ENCODE measurements around the gene TMEM218.

TMEM218 gene

GRCh38 chr11:125072218-125072960, 39.0 kb downstream of the TMEM218 start:
- no peak overlapping the region for H3K27ac ChIP-seq (ENCODE audit: low read length)
- no peaks in the 10 kb centered on the region for H3K9me3 ChIP-seq (ENCODE audit: insufficient read depth, low read length, severe bottlenecking)
- no peaks in the 10 kb centered on the region for H3K79me2 ChIP-seq (ENCODE audit: insufficient read depth, low read length)
- TF ChIP-seq CTCF (IDR thresholded peaks at IDR 0.05; ENCODE audit: borderline replicate concordance, extremely low read depth, low read length, poor library complexity, severe bottlenecking) (no peak), EZH2 (IDR thresholded peaks at IDR 0.05; ENCODE audit: borderline replicate concordance, low read depth, low read length, severe bottlenecking) (no peak)
- no peaks in the 10 kb centered on the region for H3K4me1 ChIP-seq (ENCODE audit: insufficient read depth, low read length)
- ATAC-seq (ENCODE audit: insufficient read depth, low read depth) (no peak), DNase-seq (no peak)
- no peaks in the 10 kb centered on the region for H3K36me3 ChIP-seq (ENCODE audit: insufficient read depth, low read length)
- H2AFZ ChIP-seq (ENCODE audit: low read depth, low read length) = no peak overlapping the region
- H3K9ac ChIP-seq (ENCODE audit: low read depth, low read length) = no peak overlapping the region
- no peak overlapping the region for H3K4me2 ChIP-seq (ENCODE audit: insufficient read depth, low read length)
- no peaks in the 10 kb centered on the region for H4K20me1 ChIP-seq (ENCODE audit: insufficient read depth, low read length)
- no peak overlapping the region for H3K4me3 ChIP-seq (ENCODE audit: low read depth in 1 of 2, low read length in 2 of 2)
- H3K27me3 ChIP-seq (ENCODE audit: insufficient read depth, low read length, poor library complexity) = no peaks in the 10 kb centered on the region

- no peaks in the 10 kb centered on the region for H3K9me3 ChIP-seq (ENCODE audit: insufficient read depth, low read length, severe bottlenecking)
- no peak overlapping the region for H3K9ac ChIP-seq (ENCODE audit: low read depth, low read length)
- no peak overlapping the region for H3K4me3 ChIP-seq (ENCODE audit: low read depth in 1 of 2, low read length in 2 of 2)
- no peak for ATAC-seq (ENCODE audit: insufficient read depth, low read depth)
- no peaks in the 10 kb centered on the region for H3K36me3 ChIP-seq (ENCODE audit: insufficient read depth, low read length)
- no peak overlapping the region for H3K4me2 ChIP-seq (ENCODE audit: insufficient read depth, low read length)
- H3K4me1 ChIP-seq (ENCODE audit: insufficient read depth, low read length) = no peaks in the 10 kb centered on the region
- no peaks in the 10 kb centered on the region for H3K27me3 ChIP-seq (ENCODE audit: insufficient read depth, low read length, poor library complexity)
- DNase-seq = no peak
- no peaks in the 10 kb centered on the region for H3K79me2 ChIP-seq (ENCODE audit: insufficient read depth, low read length)
- no peak overlapping the region for H2AFZ ChIP-seq (ENCODE audit: low read depth, low read length)
- no peaks in the 10 kb centered on the region for H4K20me1 ChIP-seq (ENCODE audit: insufficient read depth, low read length)
- no peak overlapping the region for H3K27ac ChIP-seq (ENCODE audit: low read length)
- TF ChIP-seq CTCF (IDR thresholded peaks at IDR 0.05; ENCODE audit: borderline replicate concordance, extremely low read depth, low read length, poor library complexity, severe bottlenecking) (no peak), EZH2 (IDR thresholded peaks at IDR 0.05; ENCODE audit: borderline replicate concordance, low read depth, low read length, severe bottlenecking) (no peak)
These were observed 39.6 kb downstream of the TMEM218 start for GRCh38 chr11:125071846-125072217.

GRCh38 chr11:125071435-125071834, 40.0 kb downstream of the TMEM218 start:
- H3K4me1 ChIP-seq (ENCODE audit: insufficient read depth, low read length) = no peaks in the 10 kb centered on the region
- no peaks in the 10 kb centered on the region for H3K9me3 ChIP-seq (ENCODE audit: insufficient read depth, low read length, severe bottlenecking)
- no peak for TF ChIP-seq EZH2 (IDR thresholded peaks at IDR 0.05; ENCODE audit: borderline replicate concordance, low read depth, low read length, severe bottlenecking)
- TF ChIP-seq CTCF (IDR thresholded peaks at IDR 0.05; ENCODE audit: borderline replicate concordance, extremely low read depth, low read length, poor library complexity, severe bottlenecking) = no peak
- no peak overlapping the region for H3K27ac ChIP-seq (ENCODE audit: low read length)
- H3K4me2 ChIP-seq (ENCODE audit: insufficient read depth, low read length) = no peak overlapping the region
- no peaks in the 10 kb centered on the region for H3K36me3 ChIP-seq (ENCODE audit: insufficient read depth, low read length)
- no peaks in the 10 kb centered on the region for H4K20me1 ChIP-seq (ENCODE audit: insufficient read depth, low read length)
- no peak overlapping the region for H3K4me3 ChIP-seq (ENCODE audit: low read depth in 1 of 2, low read length in 2 of 2)
- no peak overlapping the region for H2AFZ ChIP-seq (ENCODE audit: low read depth, low read length)
- no peaks in the 10 kb centered on the region for H3K79me2 ChIP-seq (ENCODE audit: insufficient read depth, low read length)
- no peak for DNase-seq
- ATAC-seq (ENCODE audit: insufficient read depth, low read depth) = no peak
- no peak overlapping the region for H3K9ac ChIP-seq (ENCODE audit: low read depth, low read length)
- H3K27me3 ChIP-seq (ENCODE audit: insufficient read depth, low read length, poor library complexity) = no peaks in the 10 kb centered on the region
